Measurements from ENCODE around the gene SKA1.

DNA sequence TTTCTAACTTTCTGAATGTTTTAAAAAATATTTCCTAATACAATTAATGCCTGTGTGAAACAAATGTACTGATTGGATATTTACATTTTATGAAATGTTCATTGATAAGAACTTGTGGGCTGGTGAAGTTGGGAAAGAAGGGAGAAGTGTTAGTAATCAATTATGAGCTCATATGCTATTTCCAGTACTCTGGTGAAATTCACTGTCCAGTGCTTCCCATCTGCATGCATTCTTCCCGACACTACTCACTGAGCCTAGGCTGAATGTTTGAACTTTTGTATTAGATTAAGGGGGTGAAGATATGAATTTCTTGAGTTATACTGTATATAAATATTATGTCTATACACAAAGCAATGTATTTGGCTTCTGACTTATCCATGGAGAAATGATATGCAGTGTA lies 36.0 kb downstream of the SKA1 start:
- no peak for TF ChIP-seq POLR2A (IDR thresholded peaks at IDR 0.05)
- no peak for TF ChIP-seq CTCF (IDR thresholded peaks at IDR 0.05)

All from testis (tissue), 2 donors.